ENCODE results near the gene LARGE2.

The LARGE2 gene

GRCh38 chr11:45918962-45919675 lies 3.3 kb upstream of the LARGE2 start:
- TF ChIP-seq SP3 (tag by site-specific recombination; IDR thresholded peaks at IDR 0.05), result 0 out of 2 replicates have a peak, but pooled peaks have one; percentile 0
- TF ChIP-seq ZNF518A (tag by site-specific recombination; conservative IDR thresholded peaks at IDR 0.05; ENCODE audit: low read depth), result no peak
- peak; percentile 42; the same call in 1 of the 2 replicates for TF ChIP-seq ZNF664 (tag by site-specific recombination; IDR thresholded peaks at IDR 0.05)
- no peak for TF ChIP-seq ZNF155 (tag by site-specific recombination; IDR thresholded peaks at IDR 0.05)
- TF ChIP-seq ZNF416 (tag by site-specific recombination; IDR thresholded peaks at IDR 0.05), result no peak
- no peak for TF ChIP-seq ZNF266 (tag by site-specific recombination; IDR thresholded peaks at IDR 0.05; ENCODE audit: low read depth)
- no peak for TF ChIP-seq ZNF214 (tag by site-specific recombination; IDR thresholded peaks at IDR 0.05; ENCODE audit: borderline replicate concordance)
- no peak for TF ChIP-seq ZNF585B (tag by site-specific recombination; IDR thresholded peaks at IDR 0.05)
- TF ChIP-seq ZNF157 (tag by site-specific recombination; IDR thresholded peaks at IDR 0.05), result no peak
- POLR2A ChIA-PET, result interaction anchor here (1.3 to 1.4 kb wide), 2 partner anchors 10 to 72 kb away, joined by 6 to 10 read pairs; partner anchors contain the start of gene CRY2
- Histone ChIP-seq H3K4me1 (ENCODE audit: control insufficient read depth, insufficient read depth, low read length) (no peaks in the 10 kb centered on the region; the same call in 1 of the 2 replicates), H3K27ac (ENCODE audit: extremely low read depth, low read depth, low read length) (peak overlapping the region; percentile 46; the same call in 1 of the 2 replicates), H3K36me3 (ENCODE audit: control insufficient read depth in 2 of 2, insufficient read depth in 1 of 2, low read length in 2 of 2) (peaks cover 0 to 22% of the 10 kb centered on the region in 2 experiments; a peak in 1 of 3 replicates), H3K9me3 (ENCODE audit: control insufficient read depth, insufficient read depth, low read depth, low read length) (no peaks in the 10 kb centered on the region), H3K4me3 (ENCODE audit: low read depth, low read length) (no peak overlapping the region)
- CTCF ChIA-PET, result interaction anchor here (0.9 to 1.5 kb wide), 3 partner anchors 11 to 87 kb away, joined by 3 read pairs; no protein-coding TSS in a partner anchor

- Histone ChIP-seq H3K27ac (ENCODE audit: extremely low read depth, low read depth, low read length) (no peak overlapping the region), H3K4me1 (ENCODE audit: control insufficient read depth, insufficient read depth, low read length) (no peaks in the 10 kb centered on the region; the same call in 1 of the 2 replicates), H3K36me3 (ENCODE audit: control insufficient read depth in 2 of 2, insufficient read depth in 1 of 2, low read length in 2 of 2) (peaks cover 0 to 14% of the 10 kb centered on the region in 2 experiments; a peak in 1 of 3 replicates), H3K4me3 (ENCODE audit: low read depth, low read length) (no peak overlapping the region), H3K9me3 (ENCODE audit: control insufficient read depth, insufficient read depth, low read depth, low read length) (no peaks in the 10 kb centered on the region)
- CTCF ChIA-PET, result interaction anchor here (0.9 kb wide), 1 partner anchor 86 kb away, joined by 3 read pairs; no protein-coding TSS in a partner anchor
- POLR2A ChIA-PET, result no interaction called here
- TF ChIP-seq ZNF335 (tag by site-specific recombination; conservative IDR thresholded peaks at IDR 0.05), result peak; percentile 29; the same call in 1 of the 2 replicates
- TF ChIP-seq ZNF449 (tag by site-specific recombination; IDR thresholded peaks at IDR 0.05), result 0 out of 2 replicates have a peak, but pooled peaks have one; percentile 18
- no peak for TF ChIP-seq ZNF132 (tag by site-specific recombination; IDR thresholded peaks at IDR 0.05; ENCODE audit: borderline replicate concordance)
Measured at GRCh38 chr11:45919806-45920530, 2.5 kb upstream of the LARGE2 start.
